HG03175 (cell line): ENCODE results near the gene FLNC.

Source experiments
- ATAC-seq: cut with Tn5 transposase; IDR thresholded peaks from one replicate; pipeline ENCODE4 v1.9.1; 2021; ENCODE audit warnings: mild to moderate bottlenecking, moderate library complexity; ENCODE audit not compliant: unreplicated experiment

The FLNC gene

DNA sequence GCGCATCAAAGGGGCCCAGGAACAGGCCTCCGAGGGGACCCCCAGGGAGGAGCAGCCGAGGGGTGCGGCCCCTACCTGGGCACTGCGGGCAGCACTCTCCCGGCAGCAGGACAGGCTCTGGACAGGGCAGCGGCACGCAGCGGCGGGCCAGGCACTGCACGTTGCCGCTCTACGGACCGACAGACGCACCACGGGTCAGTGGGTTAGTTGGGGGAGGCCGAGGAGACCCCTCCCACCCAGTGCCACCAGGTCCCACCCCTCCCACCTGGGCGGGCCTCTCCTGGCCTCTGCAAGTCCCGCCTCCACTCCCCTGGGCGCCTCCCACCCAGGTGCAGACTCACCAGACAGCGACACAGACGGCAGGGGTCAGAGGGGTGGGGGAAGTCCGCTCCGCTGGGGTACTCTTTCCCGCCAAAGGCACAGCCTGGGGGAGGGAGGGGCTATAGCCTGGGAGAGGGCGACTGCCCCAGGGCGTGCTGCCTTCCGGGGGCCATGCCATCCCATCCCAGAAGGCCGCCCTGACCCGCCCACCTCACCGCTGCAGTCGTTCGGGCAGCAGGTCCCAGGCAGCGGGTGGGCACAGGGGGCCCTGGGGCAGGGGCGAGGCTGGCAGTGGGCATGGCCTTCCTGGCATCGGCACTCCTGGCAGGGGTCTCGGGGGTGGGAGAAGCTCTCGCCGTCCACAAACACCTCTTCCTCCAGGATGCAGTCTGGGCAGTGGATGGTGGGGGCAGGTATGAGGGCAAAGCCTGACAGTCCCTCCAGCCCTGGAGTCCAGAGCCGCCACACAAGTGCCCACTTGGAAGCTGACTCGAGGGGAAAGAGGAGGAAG lies 61.1 kb downstream of the FLNC start:
- no peak for ATAC-seq

DNA sequence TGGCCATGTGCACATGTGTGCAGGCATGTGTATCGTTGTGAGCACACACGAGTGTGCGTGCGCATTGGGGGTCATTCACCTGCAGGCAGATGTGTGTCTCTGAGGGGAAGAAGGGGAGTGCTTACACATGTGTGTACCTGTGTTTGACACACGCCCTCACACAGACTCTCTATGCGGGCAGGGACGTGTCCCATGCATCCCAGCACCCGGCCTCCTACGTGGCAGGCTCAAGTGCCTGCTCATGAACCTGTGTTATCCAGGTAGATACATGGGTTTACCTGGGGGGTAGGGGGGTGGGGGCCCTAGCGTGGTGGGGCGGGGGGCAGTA lies 61.7 kb downstream of the FLNC start:
- ATAC-seq, result no peak

DNA sequence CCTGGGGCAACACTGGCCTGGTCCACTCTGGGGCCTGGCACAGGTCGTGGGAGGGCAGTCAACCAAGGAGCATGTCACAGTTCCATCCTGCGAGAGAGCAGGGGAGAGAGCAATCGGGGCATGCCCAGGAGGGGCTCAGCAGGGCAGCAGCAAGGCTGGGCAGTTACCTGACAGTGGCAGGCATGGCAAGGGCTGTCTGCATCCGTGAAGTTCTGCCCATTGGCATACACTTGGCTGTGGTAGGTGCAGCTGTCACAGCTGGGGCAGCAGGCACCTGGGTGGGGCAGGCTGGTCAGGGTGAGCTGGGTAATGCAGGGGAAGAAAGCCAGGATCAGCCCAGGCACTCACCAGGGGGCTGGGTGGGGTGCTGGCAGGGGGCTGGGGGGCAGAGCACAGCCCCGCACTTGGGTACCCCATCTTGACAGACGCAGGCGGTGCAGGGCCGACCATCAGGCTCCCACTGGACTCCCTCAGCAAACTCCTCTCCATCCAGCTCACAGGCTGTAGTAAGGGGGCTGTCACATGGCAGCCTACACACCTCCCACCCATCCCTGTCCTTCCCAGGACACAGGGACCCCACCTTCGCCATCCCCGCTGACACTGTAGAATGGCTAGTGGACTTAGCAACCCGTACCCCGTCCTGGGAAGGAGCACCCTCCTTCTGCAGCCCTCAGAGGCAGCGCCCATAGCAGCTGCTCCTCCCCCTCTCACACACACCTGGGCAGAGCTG lies 62.5 kb downstream of the FLNC start:
- no peak for ATAC-seq

DNA sequence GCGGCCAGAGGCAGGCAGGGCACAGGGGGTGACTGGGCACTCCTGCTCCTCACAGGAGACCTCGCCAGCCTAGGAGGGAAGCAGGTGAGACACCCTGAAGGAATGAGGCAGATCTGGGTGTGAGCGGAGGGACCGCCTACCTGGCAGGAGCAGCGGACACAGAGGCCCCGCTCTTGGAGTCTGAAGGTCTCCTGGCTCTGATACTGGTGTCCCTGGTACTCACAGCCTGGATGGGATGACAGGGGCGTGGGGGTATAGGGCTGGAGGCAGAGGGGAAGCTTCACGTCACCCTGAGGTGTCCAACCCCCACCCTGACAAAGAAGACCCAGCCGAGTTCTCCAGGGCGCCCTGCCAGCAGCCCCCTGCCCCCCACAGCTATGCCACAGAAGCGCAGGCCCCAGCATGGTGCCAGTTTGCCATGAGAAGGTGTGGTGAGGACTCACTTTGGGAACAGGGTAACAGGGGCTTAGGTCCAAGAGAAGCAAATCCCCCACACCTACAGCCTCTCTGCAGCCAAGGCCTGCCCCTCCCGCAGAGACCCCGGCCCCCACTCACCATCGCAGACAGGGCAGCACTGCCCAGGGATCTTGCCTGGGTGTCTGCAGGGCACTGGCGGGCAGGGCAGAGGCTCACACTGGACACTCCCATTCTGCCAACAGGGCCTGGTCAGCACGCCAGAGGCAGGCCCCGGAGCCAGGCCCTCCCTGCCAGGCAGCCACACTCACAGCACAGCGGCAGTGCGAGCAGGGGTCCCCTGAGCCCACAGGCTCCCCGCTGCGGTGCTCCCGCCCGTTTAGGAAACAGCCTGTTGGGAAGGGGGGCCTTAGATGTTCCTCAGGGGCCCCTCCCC lies 63.3 kb downstream of the FLNC start:
- no peak for ATAC-seq

DNA sequence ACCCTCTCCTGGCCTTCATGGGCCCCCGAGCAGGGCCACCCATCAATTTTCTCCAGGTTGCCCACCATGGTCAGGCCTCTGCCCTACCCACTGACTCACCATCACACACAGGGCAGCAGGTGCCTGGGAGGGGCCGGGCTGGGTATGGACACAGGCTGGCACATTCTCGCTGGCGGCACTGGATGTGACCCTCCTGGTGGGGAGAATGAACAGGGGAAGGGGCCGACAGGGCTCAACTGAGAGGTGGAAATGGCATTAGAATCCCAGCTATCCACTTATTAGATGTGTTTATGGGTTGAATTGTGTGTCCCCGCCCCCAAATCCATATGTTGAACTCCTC lies 63.9 kb downstream of the FLNC start:
- no peak for ATAC-seq

DNA sequence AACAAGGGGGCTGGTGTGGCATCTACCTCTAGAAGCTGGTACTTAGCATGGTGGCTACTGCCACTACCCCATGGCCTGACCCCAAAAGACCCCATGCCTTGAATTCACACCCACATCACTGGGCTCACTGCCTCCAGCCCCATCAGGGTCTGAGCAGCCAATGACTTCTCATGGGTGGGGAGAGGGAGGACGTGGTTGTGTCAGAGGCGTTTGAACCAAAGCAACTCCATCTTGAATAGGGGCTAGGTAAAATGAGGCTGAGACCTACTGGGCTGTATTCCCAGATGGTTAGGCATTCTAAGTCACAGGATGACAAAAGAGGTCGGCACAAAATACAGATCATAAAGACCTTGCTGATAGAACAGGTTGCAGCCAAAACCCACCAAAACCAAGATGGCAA lies 65.1 kb downstream of the FLNC start:
- no peak for ATAC-seq

DNA sequence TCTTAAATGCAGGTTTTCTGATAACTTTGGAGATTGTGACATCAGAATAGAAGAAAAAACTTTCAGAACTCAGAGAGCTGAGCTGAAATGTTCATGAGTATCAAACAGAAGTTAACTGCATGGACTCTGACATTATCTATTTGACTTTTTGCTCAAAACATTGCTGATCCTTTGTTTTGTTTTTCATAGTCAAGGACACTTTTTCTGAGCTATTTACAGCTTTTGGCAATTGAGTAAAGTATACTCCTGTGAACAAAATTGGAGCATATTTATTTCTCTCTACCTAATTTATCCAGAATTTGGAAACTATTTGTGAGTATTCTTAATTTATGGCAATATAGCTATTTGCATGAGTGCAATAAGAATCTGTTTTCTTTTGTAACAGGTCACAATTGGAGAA lies 69.2 kb downstream of the FLNC start:
- ATAC-seq, result no peak

DNA sequence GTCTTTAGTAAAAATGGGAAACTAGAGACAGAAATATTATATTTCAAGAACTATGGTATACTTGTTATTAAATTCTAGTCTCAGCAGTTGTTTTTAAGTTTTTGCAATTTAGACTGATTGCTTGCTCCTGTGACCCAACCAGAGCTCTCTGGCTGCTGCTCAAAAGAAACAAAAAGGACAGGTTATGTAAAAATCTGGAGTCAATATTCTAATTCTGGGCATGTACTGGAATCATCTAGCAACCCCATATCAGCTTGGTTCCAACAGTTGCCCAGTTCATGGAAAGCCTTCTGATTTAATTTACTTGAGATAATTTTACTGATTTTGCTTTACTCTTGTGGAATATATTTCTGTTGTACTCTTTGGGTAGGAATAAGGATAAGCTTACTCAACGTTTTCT lies 70.0 kb downstream of the FLNC start:
- no peak for ATAC-seq

DNA sequence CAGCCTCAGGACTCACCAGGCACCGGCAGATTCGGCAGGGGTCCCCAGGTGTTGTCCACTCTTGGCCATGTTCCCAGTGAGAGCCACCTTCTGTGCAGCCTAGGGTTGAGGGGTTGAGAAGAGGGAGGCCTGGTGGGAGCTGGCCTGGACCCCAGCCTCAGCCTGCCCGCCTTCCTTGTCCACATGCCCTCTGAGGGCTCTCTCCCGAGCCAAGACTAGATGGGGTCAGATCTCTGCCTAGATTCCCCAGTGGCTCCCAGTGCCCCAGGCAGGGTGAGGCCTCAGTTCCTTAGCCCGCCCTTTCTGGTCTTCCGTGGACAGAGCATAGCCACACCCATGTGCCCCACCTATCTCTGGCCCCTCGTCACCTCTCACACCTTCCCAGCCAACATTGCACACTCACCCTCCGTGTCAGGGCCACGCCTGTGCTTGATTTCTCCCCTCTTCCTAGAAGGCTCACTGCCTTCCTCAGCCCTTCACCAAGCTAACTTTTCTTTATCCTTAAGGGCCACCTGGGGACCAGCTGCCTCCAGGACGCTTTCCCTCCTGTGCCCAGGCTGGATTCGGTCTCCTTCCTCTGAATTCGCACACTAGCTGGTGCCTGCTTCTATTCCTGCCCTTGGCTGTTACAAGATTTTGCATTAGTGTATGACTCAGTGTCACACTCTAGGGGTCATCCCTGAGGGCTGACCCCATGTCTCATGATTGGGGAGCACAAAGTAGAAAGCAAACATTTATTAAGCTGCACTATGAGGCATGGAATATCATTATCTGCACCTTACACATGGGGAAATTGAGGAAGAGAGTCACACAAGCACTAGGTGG lies 72.8 kb downstream of the FLNC start:
- no peak for ATAC-seq

DNA sequence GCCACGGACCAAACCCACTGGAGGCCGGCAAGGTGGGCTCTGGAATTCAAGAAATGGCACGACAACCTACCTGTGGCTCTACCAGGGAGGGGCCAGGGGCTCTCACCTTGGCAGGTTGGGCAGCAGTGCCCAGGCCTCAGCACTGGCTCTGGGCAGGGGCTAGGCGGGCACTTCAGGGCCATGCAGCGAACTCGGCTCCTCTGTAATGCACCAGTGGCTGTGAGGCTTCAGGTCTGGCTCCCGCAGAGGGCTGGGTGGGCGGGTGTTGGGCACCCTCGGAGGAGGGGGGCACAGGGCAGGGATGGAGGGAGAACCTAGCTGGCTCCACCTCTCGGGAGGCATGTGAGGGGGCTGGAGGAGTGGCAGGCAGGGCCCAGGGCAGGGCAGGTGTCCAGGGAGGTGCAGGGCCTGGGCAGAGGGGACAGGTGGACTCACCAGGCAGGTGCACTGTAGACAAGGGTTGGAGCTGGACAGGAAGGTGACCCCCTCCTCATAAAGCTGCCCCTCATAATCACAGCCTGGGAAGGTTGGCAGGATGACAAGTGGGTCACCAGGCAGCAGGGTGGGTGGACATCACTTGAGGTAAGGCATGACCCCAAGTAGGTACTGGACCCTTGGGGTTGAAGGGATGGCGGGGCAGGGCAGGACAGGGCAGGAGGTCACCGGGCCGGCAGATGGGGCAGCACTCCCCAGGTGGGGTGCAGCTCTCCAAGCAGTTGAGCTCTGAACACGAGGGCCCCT lies 73.6 kb downstream of the FLNC start:
- no peak for ATAC-seq

DNA sequence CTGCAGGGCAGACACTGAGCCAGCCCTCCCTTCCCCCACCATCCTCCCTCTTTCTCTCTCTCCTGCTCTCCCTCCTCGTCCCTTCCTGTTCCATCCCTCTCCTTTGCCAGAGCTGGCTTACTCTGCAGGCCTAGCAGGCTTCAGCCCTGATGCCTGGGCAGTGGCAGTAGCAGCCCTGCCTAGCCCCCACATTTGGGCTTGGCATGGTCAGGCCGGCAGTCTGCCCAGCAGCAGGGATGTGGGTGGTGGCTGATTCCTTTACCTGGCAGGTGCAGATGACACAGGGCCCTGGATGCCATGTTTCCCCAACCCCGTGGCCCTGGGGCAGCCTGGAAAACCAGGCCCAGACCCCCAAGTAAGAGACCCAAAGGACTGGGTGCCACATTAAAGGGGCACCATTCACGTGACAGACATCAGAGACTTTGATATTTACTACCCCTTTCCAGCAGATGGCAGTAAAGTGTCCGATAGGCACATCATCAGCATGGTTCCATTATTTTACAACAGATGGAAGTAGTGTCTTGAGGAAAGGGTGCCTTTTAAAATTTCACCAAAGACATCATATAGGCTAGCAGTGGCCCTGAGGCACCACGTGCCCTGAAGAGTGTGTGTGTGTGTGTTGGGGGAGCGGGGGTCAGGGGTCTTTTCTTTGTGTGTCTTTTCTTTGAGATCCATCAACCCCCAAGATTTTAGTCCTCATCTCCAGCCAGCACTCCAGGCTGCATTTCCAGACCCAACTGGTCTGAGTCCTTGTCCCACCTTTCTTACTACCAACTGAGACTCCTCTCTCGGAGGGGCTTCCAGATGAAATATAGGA lies 74.4 kb downstream of the FLNC start:
- ATAC-seq, result no peak

DNA sequence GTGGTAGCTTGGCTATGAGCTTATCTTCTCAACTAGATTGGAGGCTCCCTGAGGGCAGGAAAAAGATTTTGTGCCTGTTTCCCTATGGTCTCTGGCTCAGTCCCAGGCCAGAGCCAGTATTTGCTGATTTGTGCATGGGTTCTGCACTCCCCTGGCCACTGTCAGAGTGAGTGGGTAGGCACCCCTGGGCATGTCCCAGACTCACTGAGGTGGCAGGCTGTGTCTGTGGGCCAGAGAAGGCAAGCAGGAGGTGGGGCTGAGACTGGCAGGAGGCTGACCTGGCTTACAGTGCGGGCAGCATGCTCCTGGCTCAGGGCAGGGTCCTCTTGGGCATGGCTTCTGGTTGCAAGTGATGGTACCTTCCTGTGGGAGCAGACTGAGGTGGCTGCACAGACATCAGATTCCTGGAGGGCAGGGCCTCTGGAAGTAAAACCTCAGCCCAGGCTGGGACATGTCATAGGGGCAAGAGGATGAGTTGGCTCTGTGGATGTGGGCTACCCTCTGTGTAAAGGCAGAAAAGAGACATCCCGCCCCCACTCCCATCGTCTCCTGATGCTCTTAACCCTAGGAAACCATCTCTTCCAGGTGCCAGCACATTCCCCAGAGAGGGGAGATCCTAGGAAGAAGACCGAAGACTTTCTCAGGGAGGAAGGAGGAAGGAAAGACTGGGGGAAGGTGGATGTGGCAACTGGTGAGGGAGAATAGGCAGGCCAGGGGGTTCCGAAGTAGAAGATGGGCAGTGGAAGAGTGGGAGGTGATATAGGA lies 76.0 kb downstream of the FLNC start:
- no peak for ATAC-seq

DNA sequence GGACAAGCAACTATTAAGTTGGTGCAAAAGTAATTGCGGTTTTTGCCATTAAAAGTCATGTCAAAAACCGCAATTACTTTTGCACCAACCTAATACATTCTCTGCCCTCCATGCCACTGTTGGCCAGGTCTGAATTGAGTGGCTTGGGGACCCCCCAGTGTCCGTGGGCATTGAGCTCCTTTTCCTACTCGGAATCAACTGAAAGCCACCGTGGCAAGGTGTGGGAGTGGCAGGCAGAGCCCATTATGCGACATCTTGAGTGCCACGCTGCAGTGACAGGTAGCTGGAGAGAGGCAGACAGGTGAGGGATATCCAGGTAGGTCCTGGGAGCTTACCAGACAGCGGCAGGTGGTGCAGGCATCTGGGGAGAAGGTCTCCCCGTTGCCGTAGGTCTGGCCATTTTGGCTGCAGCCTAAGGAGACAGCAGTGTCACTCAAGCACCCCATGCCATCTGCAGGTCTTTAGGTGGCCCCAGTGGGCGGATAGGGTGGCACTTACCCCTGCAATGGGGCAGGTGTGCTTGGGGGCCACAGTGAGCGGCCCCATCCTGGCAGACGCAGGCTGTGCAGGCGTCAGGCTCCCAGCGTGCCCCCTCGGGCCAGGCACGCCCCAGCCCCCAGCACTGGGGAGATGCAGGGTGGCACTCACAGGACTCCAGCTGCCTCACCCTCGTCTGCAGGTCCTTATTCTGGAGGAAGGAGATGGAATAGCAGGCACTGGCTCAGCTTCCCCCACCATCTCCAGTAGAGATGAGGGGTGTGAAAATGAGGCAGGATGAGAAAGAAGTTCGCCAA lies 76.8 kb downstream of the FLNC start:
- ATAC-seq, result no peak
